Sigmoid colon (tissue), 4 donors: ENCODE data around the gene TPGS2.

Experiments
- CTCF ChIP-seq, 4 experiments: fragments of 450-650 bp in 3 of 4; fragments of 200-600 bp in 1 of 4; IDR thresholded peaks; one replicate each; pipeline ENCODE4 v1.5.1; 2016 to 2019; ENCODE audit warnings: antibody characterized with exemption in 4 of 4, mild to moderate bottlenecking in 3 of 4, moderate library complexity in 2 of 4
- POLR2A ChIP-seq, 2 donors: fragments of 450-650 bp; IDR thresholded peaks; one replicate each; pipeline ENCODE4 v1.6.1; 2016; ENCODE audit warnings: antibody characterized with exemption in 2 of 2, mild to moderate bottlenecking in 2 of 2, moderate library complexity in 2 of 2
- POLR2AphosphoS5 ChIP-seq, 4 donors: sonication (generic); formaldehyde crosslinking; IDR thresholded peaks; one replicate each; pipeline ENCODE4 v1.6.1; 2017; ENCODE audit warnings: antibody characterized with exemption in 4 of 4

DNA sequence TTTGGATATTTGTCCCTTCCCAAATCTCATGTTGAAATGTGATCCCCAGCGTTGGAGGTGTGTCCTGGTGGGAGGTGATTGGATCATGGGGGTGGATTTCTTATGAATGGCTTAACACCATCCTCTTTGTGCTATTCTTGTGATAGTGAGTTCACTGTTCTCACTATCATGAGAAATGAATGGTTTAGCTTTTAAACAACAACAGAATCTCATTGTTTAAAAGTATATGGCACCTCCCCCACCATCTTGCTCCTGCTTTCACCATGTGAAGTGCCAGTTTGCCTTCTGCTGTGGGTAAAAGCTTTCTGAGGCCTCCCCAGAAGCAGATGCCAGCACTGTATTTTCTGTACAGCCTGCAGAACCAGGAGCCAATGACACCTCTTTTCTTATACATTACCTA, 38.3 kb upstream of the TPGS2 start:
- TF ChIP-seq POLR2AphosphoS5 (IDR thresholded peaks at IDR 0.05) (no peak), POLR2A (IDR thresholded peaks at IDR 0.05) (no peak), CTCF (IDR thresholded peaks at IDR 0.05) (no peak)
